ENCODE data around the gene DCLK2. TPM values are rescaled to one million over a fixed set of nuclear protein-coding genes. Genes with fewer than 3 reads are reported as not detected.

Gene DCLK2
- total and polyA plus RNA-seq, 2 of the 13 experiments (the other 11 are each of a cell fraction or from before 2014, with no cell fraction given): not detected

GRCh38 chr4:150155391-150155790 lies 77.1 kb downstream of the DCLK2 start:
- CTCF ChIA-PET (ENCODE audit: low intra/inter-chr PET ratio, low total read pairs): no interaction called here
- H3K36me3 ChIP-seq (replicated peaks in 1 of 2; ENCODE audit: control insufficient read depth in 1 of 2, insufficient read depth in 2 of 2, low read length in 2 of 2): no peaks in the 10 kb centered on the region
- in situ Hi-C loops (cut with HindIII; ENCODE audit: extremely low pct_ligation_motif_present, low pct_unique_long_range_greater_than_20kb): no loop called here
- 43% methylated on average over 4 of the region's 4 CpGs for WGBS (ENCODE audit: low lambda C conversion rate)
- no peaks in the 10 kb centered on the region for H3K79me2 ChIP-seq (ENCODE audit: insufficient read depth, low read length)
- no peak overlapping the region for H3K27ac ChIP-seq (ENCODE audit: extremely low read length, insufficient read depth, low read length)
- TF ChIP-seq UBTF (CRISPR knock-in tag; IDR thresholded peaks at IDR 0.05) (no peak), SAP130 (CRISPR knock-in tag; IDR thresholded peaks at IDR 0.05; ENCODE audit: low read depth) (no peak), ELF3 (CRISPR knock-in tag; IDR thresholded peaks at IDR 0.05) (no peak), ZNF740 (CRISPR knock-in tag; IDR thresholded peaks at IDR 0.05) (no peak), STAG1 (CRISPR knock-in tag; IDR thresholded peaks at IDR 0.05) (no peak), ZNF333 (CRISPR knock-in tag; IDR thresholded peaks at IDR 0.05; ENCODE audit: borderline replicate concordance) (no peak), ZUFSP (CRISPR knock-in tag; IDR thresholded peaks at IDR 0.05; ENCODE audit: borderline replicate concordance) (no peak), CBFB (CRISPR knock-in tag; IDR thresholded peaks at IDR 0.05) (no peak), IKZF4 (CRISPR knock-in tag; IDR thresholded peaks at IDR 0.05; ENCODE audit: borderline replicate concordance, low read depth, not compliant biosample characterization) (no peak), FLYWCH1 (CRISPR knock-in tag; IDR thresholded peaks at IDR 0.05) (no peak), ATF7-NPFF (CRISPR knock-in tag; IDR thresholded peaks at IDR 0.05; ENCODE audit: low read depth) (no peak), PATZ1 (CRISPR knock-in tag; IDR thresholded peaks at IDR 0.05) (no peak), TCF12 (IDR thresholded peaks at IDR 0.05) (no peak), TCF12 (CRISPR knock-in tag; IDR thresholded peaks at IDR 0.05) (no peak), ZBTB33 (CRISPR knock-in tag; IDR thresholded peaks at IDR 0.05) (no peak), ZNF598 (CRISPR knock-in tag; IDR thresholded peaks at IDR 0.05; ENCODE audit: borderline replicate concordance) (no peak), KAT7 (CRISPR knock-in tag; IDR thresholded peaks at IDR 0.05; ENCODE audit: borderline replicate concordance) (no peak), SNAPC5 (CRISPR knock-in tag; IDR thresholded peaks at IDR 0.05; ENCODE audit: borderline replicate concordance) (no peak)
- FAIRE-seq: no peak
- intact Hi-C loops (cut with micrococcal nuclease; ENCODE audit: unreplicated experiment): no loop called here
- no peaks in the 10 kb centered on the region for H4K20me1 ChIP-seq (ENCODE audit: insufficient read depth, low read length)
- H3K4me2 ChIP-seq (ENCODE audit: low read depth, low read length): no peak overlapping the region
- H3K9me3 ChIP-seq (ENCODE audit: low read length): no peaks in the 10 kb centered on the region
- no TSS peak for BruUV-seq (replicated peaks)
- POLR2A ChIA-PET: no interaction called here
- no peak for ATAC-seq
- no peak for DNase-seq (ENCODE audit: low spot score)
- no peak overlapping the region for H2AFZ ChIP-seq (ENCODE audit: low read length)
- no peaks in the 10 kb centered on the region for H3K4me1 ChIP-seq (ENCODE audit: insufficient read depth, low read length)
- no peak overlapping the region for H3K4me3 ChIP-seq (replicated peaks in 1 of 3; ENCODE audit: insufficient read depth in 1 of 3, low read depth in 2 of 3, low read length in 3 of 3)
- no peaks in the 10 kb centered on the region for H3K27me3 ChIP-seq (ENCODE audit: control insufficient read depth in 1 of 2, insufficient read depth in 2 of 2, low read length in 2 of 2)
- H3K9ac ChIP-seq (ENCODE audit: insufficient read depth, low read depth, low read length): no peak overlapping the region
